ENCODE measurements around the gene H3-3A.

DNA sequence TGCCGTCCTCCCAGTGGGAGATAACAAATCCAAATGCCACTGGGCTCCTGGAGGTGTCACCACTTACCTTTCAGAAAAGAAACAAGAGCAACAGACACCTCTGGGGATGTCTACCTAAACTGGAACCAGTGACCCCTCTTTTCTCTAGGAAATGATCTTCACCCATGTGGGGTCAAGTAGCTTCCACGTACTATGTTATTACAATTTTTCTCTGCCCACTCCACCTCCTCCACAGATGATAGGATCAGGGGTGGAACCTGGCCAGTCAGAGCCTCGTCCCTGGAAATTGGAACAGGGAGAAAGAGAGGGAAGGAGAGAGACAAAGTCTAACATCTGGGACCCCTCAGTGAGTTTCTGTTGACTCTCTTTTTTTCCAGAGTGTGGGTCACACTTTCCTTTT is 50.1 kb downstream of the H3-3A start:
- TF ChIP-seq, protein P1, sequence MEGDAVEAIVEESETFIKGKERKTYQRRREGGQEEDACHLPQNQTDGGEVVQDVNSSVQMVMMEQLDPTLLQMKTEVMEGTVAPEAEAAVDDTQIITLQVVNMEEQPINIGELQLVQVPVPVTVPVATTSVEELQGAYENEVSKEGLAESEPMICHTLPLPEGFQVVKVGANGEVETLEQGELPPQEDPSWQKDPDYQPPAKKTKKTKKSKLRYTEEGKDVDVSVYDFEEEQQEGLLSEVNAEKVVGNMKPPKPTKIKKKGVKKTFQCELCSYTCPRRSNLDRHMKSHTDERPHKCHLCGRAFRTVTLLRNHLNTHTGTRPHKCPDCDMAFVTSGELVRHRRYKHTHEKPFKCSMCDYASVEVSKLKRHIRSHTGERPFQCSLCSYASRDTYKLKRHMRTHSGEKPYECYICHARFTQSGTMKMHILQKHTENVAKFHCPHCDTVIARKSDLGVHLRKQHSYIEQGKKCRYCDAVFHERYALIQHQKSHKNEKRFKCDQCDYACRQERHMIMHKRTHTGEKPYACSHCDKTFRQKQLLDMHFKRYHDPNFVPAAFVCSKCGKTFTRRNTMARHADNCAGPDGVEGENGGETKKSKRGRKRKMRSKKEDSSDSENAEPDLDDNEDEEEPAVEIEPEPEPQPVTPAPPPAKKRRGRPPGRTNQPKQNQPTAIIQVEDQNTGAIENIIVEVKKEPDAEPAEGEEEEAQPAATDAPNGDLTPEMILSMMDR (IDR thresholded peaks at IDR 0.05) = no peak
- TF ChIP-seq ZNF138 (CRISPR knock-in tag; conservative IDR thresholded peaks at IDR 0.05) (no peak), ELF4 (CRISPR knock-in tag; IDR thresholded peaks at IDR 0.05; ENCODE audit: low read depth) (no peak), RORB (CRISPR knock-in tag; IDR thresholded peaks at IDR 0.05) (no peak)

All from WTC11 (cell line).